Nephron progenitor cell (in vitro differentiated cells): ENCODE measurements around the gene PLA2G2F.

ENCODE experiments used
- DNase-seq: peaks from one replicate; pipeline ENCODE4 v3.0.0; 2021
- H3K27ac Mint-ChIP-seq: 2 replicates; pipeline ENCODE4 v1.8.0; 2021; ENCODE audit warnings: mild to moderate bottlenecking, moderate library complexity, mixed read lengths
- H3K27me3 Mint-ChIP-seq: 2 replicates; pipeline ENCODE4 v1.8.0; 2021; ENCODE audit warnings: mild to moderate bottlenecking, low read depth, mixed read lengths; ENCODE audit not compliant: poor library complexity
- H3K36me3 Mint-ChIP-seq: 2 replicates; pipeline ENCODE4 v1.8.0; 2021; ENCODE audit warnings: low read depth, mixed read lengths
- H3K4me1 Mint-ChIP-seq: 2 replicates; pipeline ENCODE4 v1.8.0; 2021; ENCODE audit warnings: mixed read lengths
- H3K4me3 Mint-ChIP-seq: 2 replicates; pipeline ENCODE4 v1.8.0; 2021; ENCODE audit warnings: mild to moderate bottlenecking, moderate library complexity, mixed read lengths
- H3K9me3 Mint-ChIP-seq: 2 replicates; pipeline ENCODE4 v1.8.0; 2021; ENCODE audit warnings: mild to moderate bottlenecking, moderate library complexity, mixed read lengths
- CTCF ChIP-seq: fragments of 200-600 bp; sonication (generic); IDR thresholded peaks from 2 replicates; pipeline ENCODE4 v1.5.0; 2021; ENCODE audit warnings: antibody characterized with exemption

PLA2G2F gene, protein sequence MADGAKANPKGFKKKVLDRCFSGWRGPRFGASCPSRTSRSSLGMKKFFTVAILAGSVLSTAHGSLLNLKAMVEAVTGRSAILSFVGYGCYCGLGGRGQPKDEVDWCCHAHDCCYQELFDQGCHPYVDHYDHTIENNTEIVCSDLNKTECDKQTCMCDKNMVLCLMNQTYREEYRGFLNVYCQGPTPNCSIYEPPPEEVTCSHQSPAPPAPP

DNA sequence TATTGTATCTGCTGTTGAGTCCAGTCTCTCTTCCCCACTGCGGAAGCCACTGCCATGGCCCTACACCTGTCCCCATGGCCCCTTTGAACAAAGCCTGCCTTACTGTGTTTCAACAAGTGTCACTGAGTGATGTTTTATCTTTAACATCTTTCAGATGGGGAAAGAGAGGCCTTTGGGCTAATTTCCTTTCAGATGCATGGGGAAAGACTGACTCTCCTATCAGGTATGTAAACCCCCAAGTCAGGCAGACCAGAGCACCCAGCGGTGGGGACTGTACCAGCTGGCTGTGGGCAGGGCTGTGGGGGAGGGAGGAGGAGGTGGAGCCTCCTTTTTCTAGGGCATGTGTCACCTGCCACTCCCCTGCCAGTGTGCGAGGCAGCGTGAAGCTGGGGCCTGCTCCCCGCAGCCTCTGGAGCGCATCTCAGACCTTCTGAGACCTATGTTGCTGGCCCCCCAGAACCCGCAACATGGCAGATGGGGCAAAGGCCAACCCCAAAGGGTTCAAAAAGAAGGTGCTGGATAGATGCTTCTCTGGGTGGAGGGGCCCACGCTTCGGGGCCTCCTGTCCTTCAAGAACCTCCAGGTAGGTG, at the start of gene PLA2G2F:
PLA2G2F (plus strand) TSS at position 363 of the 590 bp plus-strand sequence; CDS start at position 468, 105 bp downstream.
- H3K4me3 Mint-ChIP-seq: no peak within 1 kb of the TSS
- H3K27ac Mint-ChIP-seq: peak within 1 kb of the TSS; percentile 25
- peaks cover 9% of the 10 kb centered on the region for H3K27me3 Mint-ChIP-seq
- DNase-seq: no peak
- no peaks in the 10 kb centered on the region for H3K36me3 Mint-ChIP-seq
- peaks cover 25% of the 10 kb centered on the region for H3K4me1 Mint-ChIP-seq
- no peaks in the 10 kb centered on the region for H3K9me3 Mint-ChIP-seq
- TF ChIP-seq CTCF: no peak

GRCh38 chr1:20089328-20090077, 49.6 kb upstream of the PLA2G2F start:
- Mint-ChIP-seq H3K36me3 (no peaks in the 10 kb centered on the region), H3K27ac (no peak overlapping the region), H3K4me3 (no peak overlapping the region), H3K27me3 (peaks cover 37% of the 10 kb centered on the region), H3K4me1 (peaks cover 8% of the 10 kb centered on the region), H3K9me3 (peaks cover 3% of the 10 kb centered on the region)
- DNase-seq: no peak
- no peak for TF ChIP-seq CTCF

DNA sequence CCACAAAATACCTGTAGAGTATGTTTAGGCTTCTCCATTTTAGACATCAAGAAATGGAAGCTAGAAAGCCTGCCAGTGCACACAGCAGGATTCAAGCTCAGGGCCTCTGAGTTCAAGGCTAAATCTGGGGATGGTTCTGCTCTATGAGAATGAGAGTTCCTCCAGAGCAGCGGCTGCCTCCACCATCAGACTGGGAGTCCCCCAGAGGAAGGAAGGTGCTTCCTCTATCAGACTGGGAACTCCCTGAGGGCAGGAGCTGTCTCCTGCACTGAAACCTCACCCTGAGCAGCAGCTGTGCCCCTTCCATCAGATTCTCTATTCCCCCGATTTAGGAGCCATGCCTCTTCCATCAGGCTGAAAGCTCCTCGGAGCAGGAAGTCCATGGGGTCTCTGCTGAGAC, 49.0 kb upstream of the PLA2G2F start:
- Mint-ChIP-seq H3K9me3 (peaks cover 3% of the 10 kb centered on the region), H3K36me3 (no peaks in the 10 kb centered on the region), H3K27me3 (peaks cover 37% of the 10 kb centered on the region), H3K4me3 (no peak overlapping the region), H3K27ac (no peak overlapping the region), H3K4me1 (peaks cover 2% of the 10 kb centered on the region)
- no peak for DNase-seq
- no peak for TF ChIP-seq CTCF

DNA sequence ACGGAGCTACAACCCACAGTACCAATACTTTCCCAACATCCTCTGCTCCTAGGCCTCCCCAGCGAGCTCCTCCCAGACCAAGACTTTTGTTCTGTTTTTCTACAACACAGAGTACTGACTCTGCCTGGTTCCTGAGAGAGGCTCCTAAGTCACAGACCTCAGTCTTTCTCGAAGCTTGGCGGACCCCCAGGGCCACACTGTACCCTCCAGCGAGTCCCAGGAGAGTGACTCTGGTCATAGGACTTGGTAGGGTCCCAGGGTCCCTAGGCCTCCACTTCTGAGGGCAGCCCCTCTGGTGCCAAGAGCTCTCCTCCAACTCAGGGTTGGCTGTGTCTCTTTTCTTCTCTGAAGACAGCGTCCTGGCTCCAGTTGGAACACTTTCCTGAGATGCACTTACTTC, 48.5 kb upstream of the PLA2G2F start:
- Mint-ChIP-seq H3K9me3 (peaks cover 7% of the 10 kb centered on the region), H3K4me3 (no peak overlapping the region), H3K27ac (no peak overlapping the region), H3K4me1 (no peaks in the 10 kb centered on the region), H3K36me3 (no peaks in the 10 kb centered on the region), H3K27me3 (peaks cover 37% of the 10 kb centered on the region)
- no peak for TF ChIP-seq CTCF
- DNase-seq: no peak

DNA sequence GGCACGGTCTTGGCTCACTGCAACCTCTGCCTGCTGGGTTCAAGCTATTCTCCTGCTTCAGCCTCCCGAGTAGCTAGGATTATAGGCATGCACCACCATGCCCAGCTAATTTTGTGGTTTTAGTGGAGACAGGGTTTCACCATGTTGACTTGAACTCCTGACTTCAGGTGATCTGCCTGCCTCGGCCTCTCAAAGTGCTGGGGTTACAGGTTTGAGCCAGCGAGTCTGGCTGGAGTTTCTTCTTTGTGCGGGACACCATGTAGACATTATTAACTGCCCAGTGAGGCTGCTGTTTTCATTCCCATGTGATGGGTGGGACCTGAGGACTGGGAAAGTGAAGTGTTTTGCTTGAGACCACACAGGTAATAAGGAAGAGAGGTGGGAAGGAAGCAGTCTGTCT, 45.8 kb upstream of the PLA2G2F start:
- no peak for TF ChIP-seq CTCF
- Mint-ChIP-seq H3K36me3 (no peaks in the 10 kb centered on the region), H3K27me3 (peaks cover 37% of the 10 kb centered on the region), H3K9me3 (peaks cover 32% of the 10 kb centered on the region), H3K27ac (no peak overlapping the region), H3K4me3 (no peak overlapping the region), H3K4me1 (no peaks in the 10 kb centered on the region)
- DNase-seq: no peak
